Activated CD4-positive, CD25-positive, alpha-beta regulatory T cell treated with anti-CD3 and anti-CD28 coated beads, Interleukin-2, amount 50 U/mL, for 24 hours (primary cell): ENCODE data around the gene SLC4A8.

Source experiments
- ATAC-seq, 2 donors: fragments of 150-1000 bp; cut with Tn5 transposase; one replicate each; pipeline ENCODE4 v1.10.0; 2021; ENCODE audit warnings: mild to moderate bottlenecking in 1 of 2, moderate library complexity in 1 of 2

The SLC4A8 gene

GRCh38 chr12:51424662-51425539 lies at the start of gene SLC4A8:
TSS of gene SLC4A8 (plus strand) at chr12:51424831. CDS start at chr12:51424988, 157 bp downstream.
- peak; percentile 94 to 95 for ATAC-seq

- ATAC-seq: no peak
These were observed 49.8 kb upstream of the SLC4A8 start for GRCh38 chr12:51374856-51375255.

- no peak for ATAC-seq
These were observed 47.3 kb upstream of the SLC4A8 start for GRCh38 chr12:51377099-51377984.

GRCh38 chr12:51378749-51379148 lies 45.9 kb upstream of the SLC4A8 start:
- no peak for ATAC-seq

GRCh38 chr12:51379571-51379970 lies 45.1 kb upstream of the SLC4A8 start:
- ATAC-seq: no peak

- no peak for ATAC-seq
These were observed 43.2 kb upstream of the SLC4A8 start for GRCh38 chr12:51381226-51382079.

- ATAC-seq: no peak
These were observed 42.5 kb upstream of the SLC4A8 start for GRCh38 chr12:51382173-51382572.

- ATAC-seq: no peak
These were observed 41.2 kb upstream of the SLC4A8 start for GRCh38 chr12:51383269-51383905.

- no peak for ATAC-seq
These were observed 38.3 kb upstream of the SLC4A8 start for GRCh38 chr12:51386351-51386750.

GRCh38 chr12:51388069-51388799 lies 36.4 kb upstream of the SLC4A8 start:
- no peak for ATAC-seq

GRCh38 chr12:51388846-51389245 lies 35.8 kb upstream of the SLC4A8 start:
- ATAC-seq: no peak

GRCh38 chr12:51389302-51389999 lies 35.2 kb upstream of the SLC4A8 start:
- ATAC-seq: peak; percentile 29 to 31

GRCh38 chr12:51390457-51390856 lies 34.2 kb upstream of the SLC4A8 start:
- no peak for ATAC-seq

- no peak for ATAC-seq
These were observed 33.7 kb upstream of the SLC4A8 start for GRCh38 chr12:51390891-51391282.

GRCh38 chr12:51391283-51392123 lies 33.1 kb upstream of the SLC4A8 start, which contains the start of gene GALNT6:
TSS of gene GALNT6 (minus strand) at chr12:51391406. CDS start at chr12:51379781, 11,625 bp downstream.
- peak; percentile 48 to 58 for ATAC-seq

- ATAC-seq: peak in 1 of 2 donors; percentile 11
These were observed 31.9 kb upstream of the SLC4A8 start for GRCh38 chr12:51392556-51393237.

GRCh38 chr12:51393676-51394545 lies 30.7 kb upstream of the SLC4A8 start:
- ATAC-seq: peak; percentile 67 to 77
